Activated T-cell treated with anti-CD3 and anti-CD28 coated beads for 48 hours (primary cell): ENCODE measurements around the gene CYP26B1.
"Not testable (repeated sequence)": the region's sequence is repeated elsewhere in the genome, so short reads cannot be mapped to it uniquely, and the experiment has no call there.

Experiments used
- DNase-seq: peaks from one replicate; pipeline ENCODE4 v3.0.0-alpha.2; 2020; ENCODE audit warnings: low read depth

The CYP26B1 gene

DNA sequence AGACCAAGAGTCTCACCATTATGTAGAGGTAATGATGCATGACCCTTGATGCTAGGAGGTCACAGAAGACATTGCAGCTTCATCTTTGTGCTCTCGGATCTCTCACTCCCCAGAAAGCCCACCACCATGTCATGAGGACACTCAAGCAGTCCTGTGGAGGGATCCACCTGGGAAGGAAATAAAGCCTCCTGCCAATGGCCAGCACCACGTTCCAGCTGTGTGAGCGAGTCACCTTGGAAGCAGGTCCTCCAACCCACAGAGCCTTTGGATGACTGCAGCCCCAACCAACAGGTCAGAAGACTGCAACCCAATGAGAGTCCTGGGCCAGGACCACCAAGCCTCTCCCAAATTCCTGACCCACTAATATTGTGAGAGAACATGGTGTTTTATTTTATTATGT lies 38.4 kb downstream of the CYP26B1 start:
- no peak for DNase-seq

DNA sequence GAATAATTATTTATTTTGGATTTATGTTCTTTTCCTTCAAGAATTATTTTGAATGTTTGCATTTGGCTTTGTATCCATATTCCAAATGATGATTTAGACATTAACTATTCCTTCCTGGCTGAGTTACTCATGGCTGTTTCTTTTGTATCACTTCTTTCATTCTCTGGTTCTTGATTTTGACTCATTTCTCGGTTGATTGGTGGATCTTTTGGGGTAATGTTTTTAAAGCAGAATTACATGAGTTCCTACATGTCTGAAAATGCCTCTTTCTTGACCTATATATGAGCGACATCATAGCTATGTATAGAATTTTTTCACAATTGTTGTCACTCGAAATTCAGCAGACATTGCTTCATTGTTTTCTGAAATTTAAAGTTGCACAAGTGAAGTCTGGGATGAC lies 39.5 kb downstream of the CYP26B1 start:
- no peak for DNase-seq

- DNase-seq = no peak
These were observed 40.7 kb downstream of the CYP26B1 start for GRCh38 chr2:72106978-72107377.

DNA sequence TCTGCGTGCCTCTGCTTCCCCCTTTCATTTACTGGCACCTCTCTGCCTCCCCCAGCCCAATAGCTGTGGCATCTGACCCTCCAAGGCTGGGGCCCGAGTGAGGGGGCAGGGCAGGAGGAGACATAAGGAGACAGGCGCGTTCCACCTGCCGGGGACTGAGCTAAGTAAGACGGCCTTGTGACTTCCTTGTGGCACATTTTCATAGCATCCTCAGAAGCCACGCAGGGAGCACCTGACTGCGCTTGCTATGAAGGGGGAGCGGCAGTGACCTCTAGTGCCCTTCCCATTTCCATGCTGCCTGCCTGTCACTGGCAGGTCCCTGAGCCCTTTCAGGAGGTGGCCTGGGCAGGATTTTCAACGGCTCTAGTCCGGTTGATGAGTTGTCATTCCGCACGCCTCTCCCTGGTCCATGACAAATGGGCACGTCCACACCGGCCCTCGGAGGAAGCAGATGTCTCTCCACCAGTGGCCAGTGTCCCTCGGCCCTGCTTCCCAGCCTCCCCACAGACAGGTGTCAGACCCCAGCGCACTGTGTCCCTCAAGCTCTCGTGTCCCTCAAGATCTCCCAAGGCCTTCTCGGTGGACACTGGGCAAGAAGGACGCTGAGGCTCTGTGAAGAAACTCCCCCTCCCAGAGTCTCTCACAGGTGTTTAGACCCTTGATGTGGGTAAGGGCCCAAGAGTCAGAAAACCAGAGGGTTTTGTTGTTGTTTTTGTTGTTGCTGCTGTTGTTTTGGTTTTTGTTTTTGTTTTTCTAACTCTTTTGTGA lies 42.7 kb downstream of the CYP26B1 start:
- no peak for DNase-seq

DNA sequence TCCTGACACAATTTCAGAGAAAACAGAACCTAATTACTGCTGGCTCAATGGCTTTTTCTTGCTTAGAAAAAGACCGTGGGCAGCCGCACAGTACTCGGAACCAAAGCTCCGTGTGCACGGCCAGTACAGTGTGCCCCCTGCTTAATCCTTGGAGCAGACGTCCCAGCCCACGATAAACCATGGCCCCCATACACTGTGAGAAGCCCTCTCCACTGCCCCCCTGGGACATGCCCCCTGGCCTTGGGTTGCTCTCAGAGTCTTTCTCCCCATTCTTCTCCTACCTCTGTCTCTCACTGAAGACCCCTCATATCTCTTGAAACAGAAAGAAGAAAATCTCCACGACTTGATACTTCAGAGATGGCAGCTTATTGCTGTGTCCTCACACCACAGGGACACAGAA lies 44.0 kb downstream of the CYP26B1 start:
- no peak for DNase-seq

DNA sequence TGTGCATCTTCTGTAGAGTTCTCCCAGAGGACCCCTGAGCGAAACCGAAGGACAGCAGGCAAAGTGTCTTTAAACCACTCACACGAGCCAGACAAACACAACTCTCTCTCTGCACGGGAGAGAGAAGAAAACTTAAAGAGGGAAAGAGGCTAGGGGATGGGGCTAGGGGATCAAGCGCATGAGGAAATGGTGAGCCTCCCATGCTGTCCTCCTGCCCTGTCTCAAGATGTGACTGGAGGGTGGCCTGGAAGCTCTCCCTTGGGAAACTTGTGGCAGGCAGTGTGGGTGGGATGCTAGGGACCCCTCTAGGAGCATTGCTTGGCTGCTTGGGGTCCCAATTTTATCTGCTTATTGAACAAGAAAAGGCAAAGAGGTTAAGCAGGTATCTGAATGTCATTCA lies 44.5 kb downstream of the CYP26B1 start:
- no peak for DNase-seq

DNA sequence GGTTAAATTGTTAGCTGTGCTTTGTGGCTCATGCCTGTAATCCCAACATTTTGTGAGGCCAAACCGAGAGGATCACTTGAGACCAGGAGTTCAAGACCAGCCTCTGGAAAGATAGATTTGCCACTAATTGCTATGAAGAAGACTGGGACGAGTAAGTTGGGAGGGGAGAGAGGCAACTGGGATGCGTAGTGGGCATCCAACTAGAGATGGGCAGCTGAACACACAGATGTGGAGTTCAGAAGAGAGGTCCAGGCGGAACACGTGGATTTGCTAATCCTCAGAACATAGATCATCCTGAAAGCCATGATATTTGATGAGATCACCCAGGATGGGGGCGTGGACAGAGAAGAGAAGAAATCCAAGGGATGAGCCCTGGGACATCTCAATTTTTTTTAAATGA lies 48.7 kb downstream of the CYP26B1 start:
- DNase-seq = no peak

- no peak for DNase-seq
These were observed 50.4 kb downstream of the CYP26B1 start for GRCh38 chr2:72097276-72097675.

GRCh38 chr2:72096181-72096580 lies 51.5 kb downstream of the CYP26B1 start:
- DNase-seq = no peak

GRCh38 chr2:72095364-72095763 lies 52.3 kb downstream of the CYP26B1 start:
- no peak for DNase-seq

DNA sequence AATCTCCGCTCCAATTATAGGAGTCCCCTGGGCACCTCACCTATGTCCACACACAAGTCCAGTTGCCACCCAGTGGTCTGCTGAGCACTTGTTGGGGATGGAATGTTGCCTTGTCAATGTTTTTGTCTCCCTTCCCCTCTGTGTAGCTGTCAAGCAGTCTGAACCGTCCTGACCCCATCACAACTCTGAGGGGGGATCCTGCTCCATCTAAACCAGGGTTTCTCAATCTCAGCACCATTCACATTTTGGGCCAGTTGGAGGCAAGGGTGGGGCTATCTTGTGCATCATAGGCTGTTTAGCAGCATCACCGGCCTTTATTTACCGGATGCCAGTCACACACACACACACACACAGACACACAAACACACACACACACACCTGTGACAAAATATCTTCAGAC lies 53.0 kb downstream of the CYP26B1 start:
- DNase-seq = no peak

- no peak for DNase-seq
These were observed 55.6 kb downstream of the CYP26B1 start for GRCh38 chr2:72092111-72092510.

- DNase-seq = no peak
These were observed 56.7 kb downstream of the CYP26B1 start for GRCh38 chr2:72090781-72091482.

DNA sequence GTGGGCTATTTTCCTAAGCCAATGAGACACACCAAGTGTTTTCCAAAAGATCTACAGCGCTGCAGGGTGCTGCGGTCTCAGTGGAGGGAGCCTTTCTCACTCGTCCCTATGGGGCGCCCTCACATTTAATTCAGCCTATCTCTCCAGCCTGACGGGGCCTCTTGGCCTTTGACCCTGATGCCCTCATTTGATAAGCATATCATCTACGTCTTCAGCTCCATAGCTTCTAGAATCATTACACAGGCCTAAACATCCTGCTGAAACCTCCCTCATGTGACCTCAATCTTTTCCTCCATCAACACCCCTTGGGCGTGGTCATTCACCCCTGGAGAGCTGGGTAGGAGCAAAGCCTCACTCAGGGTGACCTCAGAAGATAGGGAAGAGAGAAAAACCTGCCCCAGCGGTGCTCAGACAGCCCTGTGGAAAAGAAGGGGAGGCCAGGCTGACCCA lies 57.4 kb downstream of the CYP26B1 start:
- DNase-seq = no peak

DNA sequence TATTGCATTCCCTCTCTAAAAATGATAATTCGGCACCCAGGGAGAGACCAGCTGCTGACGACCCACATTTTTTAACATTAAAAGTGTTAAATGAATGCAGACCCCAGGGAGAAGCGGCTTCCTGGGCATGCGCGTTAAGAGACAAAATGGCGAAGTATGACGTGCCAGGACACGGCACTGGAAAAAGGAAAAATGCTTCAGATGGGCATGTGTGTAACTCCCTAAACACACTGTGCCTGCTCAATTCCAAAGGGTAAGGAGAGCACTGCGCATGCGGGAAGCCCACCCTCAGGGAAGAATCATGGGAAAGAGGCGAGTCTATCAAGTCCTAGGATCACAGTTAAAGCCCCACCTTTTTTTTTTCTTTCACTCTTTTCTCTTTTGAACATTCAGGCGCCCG lies 58.1 kb downstream of the CYP26B1 start:
- no peak for DNase-seq

- no peak for DNase-seq
These were observed 58.6 kb downstream of the CYP26B1 start for GRCh38 chr2:72089028-72089427.

GRCh38 chr2:72086871-72087633 lies 60.6 kb downstream of the CYP26B1 start:
- DNase-seq = not testable (repeated sequence)

- no peak for DNase-seq
These were observed 62.1 kb downstream of the CYP26B1 start for GRCh38 chr2:72085513-72085912.

DNA sequence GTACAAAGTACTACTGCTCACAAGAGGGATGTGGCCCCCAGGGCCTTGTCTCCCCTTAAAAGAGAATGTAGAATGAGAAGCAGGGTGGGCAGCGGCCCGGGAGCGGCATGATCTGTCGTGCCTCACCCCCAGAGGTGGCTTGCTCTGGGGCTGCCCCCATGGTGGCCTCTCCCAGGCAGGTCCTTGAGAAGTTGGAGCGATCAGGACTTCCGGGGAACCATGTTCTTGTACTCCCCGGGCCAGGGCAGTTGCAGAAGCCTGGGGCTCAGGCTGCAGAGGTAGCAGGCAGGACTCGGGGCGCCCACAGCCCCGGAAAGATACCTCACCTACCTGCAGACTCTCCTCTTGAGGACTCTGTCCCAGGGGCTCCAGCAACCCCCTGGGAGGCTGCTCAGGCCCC lies 62.6 kb downstream of the CYP26B1 start:
- no peak for DNase-seq

DNA sequence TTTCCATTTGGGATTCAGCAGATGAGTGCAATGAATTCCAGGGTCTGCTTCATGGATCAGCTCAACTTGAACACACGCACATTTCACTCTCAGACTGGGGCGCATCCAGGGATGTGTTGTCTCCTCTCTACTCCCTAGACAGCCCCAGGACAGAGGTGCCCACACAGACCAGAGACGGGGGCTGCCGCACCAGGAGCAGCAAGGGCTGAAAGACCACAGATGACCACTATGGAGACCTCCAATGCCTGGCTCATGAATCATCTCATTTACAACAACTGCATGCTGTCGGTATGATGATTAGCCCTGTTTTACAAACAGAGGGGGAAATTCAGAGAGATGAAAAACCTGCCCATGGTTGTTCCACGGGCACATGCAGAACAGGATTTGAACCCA lies 63.1 kb downstream of the CYP26B1 start:
- DNase-seq = no peak

- DNase-seq = no peak
These were observed 63.7 kb downstream of the CYP26B1 start for GRCh38 chr2:72083751-72084583.

DNA sequence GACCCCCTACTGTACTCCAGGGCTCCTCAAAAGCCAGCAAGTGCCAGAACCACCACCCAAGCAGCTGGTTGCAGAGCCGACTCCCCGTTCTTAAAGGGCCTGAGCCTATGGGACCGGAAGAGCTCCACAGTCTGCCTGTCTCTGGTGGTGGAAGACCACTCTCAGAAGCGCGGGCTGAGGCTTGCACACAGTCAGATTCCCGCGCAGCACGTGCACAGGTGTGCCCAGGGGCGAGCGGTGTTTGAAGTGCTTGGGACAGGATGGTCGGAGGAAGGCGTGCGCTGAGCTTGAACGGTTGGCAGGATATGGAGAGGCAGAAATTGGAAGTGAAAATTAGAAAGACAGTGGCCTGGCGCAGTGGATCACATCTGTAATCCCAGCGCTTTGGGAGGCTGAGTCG lies 64.8 kb downstream of the CYP26B1 start:
- no peak for DNase-seq
